ENCODE results near the gene NAIF1. TPM values are rescaled to one million over a fixed set of nuclear protein-coding genes. Genes with fewer than 3 reads are reported as not detected.

Gene NAIF1
- total RNA-seq, 6 experiments from 2014 or later: 3.9 to 6.8 (median 5.7) TPM

GRCh38 chr9:128057724-128058409, 9.3 kb downstream of the NAIF1 start:
- 23% methylated on average over 8 of the region's 8 CpGs for WGBS (ENCODE audit: insufficient coverage, low coverage, low lambda C conversion rate, missing lambda C conversion rate)

GRCh38 chr9:128056887-128057723, 10.0 kb downstream of the NAIF1 start:
- no peaks in the 10 kb centered on the region for H3K36me3 ChIP-seq
- intact Hi-C loops (cut with DNase I): no loop called here
- DNase-seq (peak in 2 of 3 donors; percentile 49 to 70), ATAC-seq (peak; percentile 48 to 68 (median 60))
- WGBS (ENCODE audit: insufficient coverage, low coverage, low lambda C conversion rate, missing lambda C conversion rate): 46% methylated on average over 11 of the region's 14 CpGs
- H3K4me1 ChIP-seq: peaks cover 0 to 39% (median 16%) of the 10 kb centered on the region in 4 donors
- no peaks in the 10 kb centered on the region for H3K9me3 ChIP-seq
- TF ChIP-seq, protein P1, sequence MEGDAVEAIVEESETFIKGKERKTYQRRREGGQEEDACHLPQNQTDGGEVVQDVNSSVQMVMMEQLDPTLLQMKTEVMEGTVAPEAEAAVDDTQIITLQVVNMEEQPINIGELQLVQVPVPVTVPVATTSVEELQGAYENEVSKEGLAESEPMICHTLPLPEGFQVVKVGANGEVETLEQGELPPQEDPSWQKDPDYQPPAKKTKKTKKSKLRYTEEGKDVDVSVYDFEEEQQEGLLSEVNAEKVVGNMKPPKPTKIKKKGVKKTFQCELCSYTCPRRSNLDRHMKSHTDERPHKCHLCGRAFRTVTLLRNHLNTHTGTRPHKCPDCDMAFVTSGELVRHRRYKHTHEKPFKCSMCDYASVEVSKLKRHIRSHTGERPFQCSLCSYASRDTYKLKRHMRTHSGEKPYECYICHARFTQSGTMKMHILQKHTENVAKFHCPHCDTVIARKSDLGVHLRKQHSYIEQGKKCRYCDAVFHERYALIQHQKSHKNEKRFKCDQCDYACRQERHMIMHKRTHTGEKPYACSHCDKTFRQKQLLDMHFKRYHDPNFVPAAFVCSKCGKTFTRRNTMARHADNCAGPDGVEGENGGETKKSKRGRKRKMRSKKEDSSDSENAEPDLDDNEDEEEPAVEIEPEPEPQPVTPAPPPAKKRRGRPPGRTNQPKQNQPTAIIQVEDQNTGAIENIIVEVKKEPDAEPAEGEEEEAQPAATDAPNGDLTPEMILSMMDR (IDR thresholded peaks at IDR 0.05): no peak
- TF ChIP-seq POLR2A (IDR thresholded peaks at IDR 0.05): no peak
- H3K27ac ChIP-seq: peak overlapping the region; percentile 6 to 74 (median 71)
- no peak overlapping the region for H3K4me3 ChIP-seq
- H3K27me3 ChIP-seq: no peaks in the 10 kb centered on the region

More at GRCh38 chr9:128057724-128058409, 9.3 kb downstream of the NAIF1 start:
- intact Hi-C loops (cut with DNase I): no loop called here
- no peak for TF ChIP-seq POLR2A (IDR thresholded peaks at IDR 0.05)
- TF ChIP-seq, protein P1 (IDR thresholded peaks at IDR 0.05): no peak
- peak overlapping the region; percentile 6 to 74 (median 71) for H3K27ac ChIP-seq
- H3K4me1 ChIP-seq: peaks cover 0 to 39% (median 16%) of the 10 kb centered on the region in 4 donors
- ATAC-seq (peak; percentile 37 to 51 (median 44)), DNase-seq (no peak)
- no peak overlapping the region for H3K4me3 ChIP-seq
- no peaks in the 10 kb centered on the region for H3K9me3 ChIP-seq
- no peaks in the 10 kb centered on the region for H3K27me3 ChIP-seq
- H3K36me3 ChIP-seq: no peaks in the 10 kb centered on the region

DNA sequence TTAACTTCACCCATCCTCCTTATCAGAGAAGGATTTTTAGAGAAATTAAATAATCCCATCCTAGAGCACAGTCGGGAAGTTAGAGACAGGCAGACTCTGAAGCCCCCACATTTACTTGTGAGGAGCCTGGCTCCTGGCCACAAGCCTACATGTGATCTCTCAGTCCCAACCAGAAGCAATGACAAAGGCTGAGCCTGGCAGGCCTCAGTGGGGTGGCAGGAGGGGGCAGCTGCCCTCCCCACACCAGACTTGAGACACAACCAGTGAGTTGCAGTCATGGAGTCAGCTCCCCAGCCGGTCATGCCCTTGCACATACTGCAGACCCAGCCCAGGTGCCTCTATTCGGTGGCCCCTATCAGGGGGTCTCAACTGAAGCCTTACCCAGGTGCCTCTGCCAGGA, 11.0 kb downstream of the NAIF1 start:
- no peak for DNase-seq
- no peak for TF ChIP-seq POLR2A (IDR thresholded peaks at IDR 0.05)
- TF ChIP-seq, protein P1 (IDR thresholded peaks at IDR 0.05): no peak
- no peaks in the 10 kb centered on the region for H3K36me3 ChIP-seq
- H3K27me3 ChIP-seq: no peaks in the 10 kb centered on the region
- H3K4me3 ChIP-seq: no peak overlapping the region
- no CpG with 5 or more reads among the region's 3 CpGs for WGBS (ENCODE audit: insufficient coverage, low coverage, low lambda C conversion rate, missing lambda C conversion rate)
- peak in 3 of 4 donors; percentile 2 to 8 (median 4) for ATAC-seq
- peak overlapping the region; percentile 1 to 74 (median 71) for H3K27ac ChIP-seq
- H3K4me1 ChIP-seq: peaks cover 0 to 42% (median 16%) of the 10 kb centered on the region in 4 donors
- no peaks in the 10 kb centered on the region for H3K9me3 ChIP-seq
- intact Hi-C loops (cut with DNase I): no loop called here

DNA sequence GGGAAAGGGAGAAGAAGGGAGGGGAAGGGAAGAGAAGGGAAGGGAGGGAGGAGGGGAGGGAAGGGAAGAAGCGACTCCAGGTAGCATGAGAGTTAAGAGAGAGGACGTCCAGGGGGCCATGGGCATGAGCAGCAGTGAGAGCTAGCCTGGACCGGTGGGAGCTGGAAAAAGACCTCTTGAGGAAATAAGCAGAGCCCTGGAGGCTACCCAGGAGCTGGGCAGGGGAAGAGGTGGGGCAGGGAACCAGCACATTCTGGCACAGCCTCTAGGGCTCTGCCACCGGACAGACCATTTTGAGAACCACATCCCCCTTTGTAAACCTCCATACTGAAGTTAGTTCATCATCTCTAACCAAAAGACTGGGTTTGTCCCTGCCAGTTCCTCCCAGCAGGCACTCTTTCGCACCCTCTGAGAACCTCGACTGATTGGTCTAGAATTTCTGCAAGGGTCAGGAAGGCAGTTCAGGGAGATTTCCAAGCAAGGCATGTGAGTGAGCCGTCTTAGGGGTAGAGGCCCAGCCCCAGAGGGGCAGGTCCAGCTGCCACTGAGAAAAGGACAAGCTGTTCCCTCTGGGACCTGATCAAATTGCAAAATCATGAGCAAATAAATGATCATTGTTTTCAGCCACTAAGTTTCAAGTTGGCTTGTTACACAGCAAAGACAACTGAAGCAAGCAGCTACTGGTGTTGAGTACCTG, 11.6 kb downstream of the NAIF1 start:
- 39% methylated on average over 6 of the region's 7 CpGs for WGBS (ENCODE audit: insufficient coverage, low coverage, low lambda C conversion rate, missing lambda C conversion rate)
- Histone ChIP-seq H3K4me3 (no peak overlapping the region), H3K9me3 (no peaks in the 10 kb centered on the region), H3K27ac (peak overlapping the region; percentile 1 to 74 (median 71)), H3K36me3 (no peaks in the 10 kb centered on the region), H3K27me3 (no peaks in the 10 kb centered on the region), H3K4me1 (peaks cover 0 to 42% (median 16%) of the 10 kb centered on the region in 4 donors)
- intact Hi-C loops (cut with DNase I): no loop called here
- peak; percentile 34 to 76 (median 70) for ATAC-seq
- TF ChIP-seq, protein P1 (IDR thresholded peaks at IDR 0.05): peak in 1 of 4 donors; percentile 5
- TF ChIP-seq POLR2A (IDR thresholded peaks at IDR 0.05): peak; percentile 35
- DNase-seq: peak in 1 of 3 donors; percentile 56
